HEK293T (cell line): ENCODE data around the gene SELENOP.

Experiments
- CTCF ChIA-PET: fragments of 350-600 bp; formaldehyde crosslinking; extraction: SDS; loops from one replicate; lab custom pipeline; 2021; ENCODE audit warnings: antibody characterized with exemption, inconsistent platforms; lab: Yijun Ruan, JAX
- POLR2A ChIA-PET: fragments of 350-600 bp; formaldehyde crosslinking; extraction: SDS; loops from one replicate; lab custom pipeline; 2020; ENCODE audit warnings: antibody characterized with exemption, inconsistent platforms; lab: Yijun Ruan, JAX
- DNase-seq: peaks from one replicate; pipeline ENCODE4 v3.0.0; 2012; ENCODE audit warnings: mixed read lengths; ENCODE audit errors: extremely low spot score
- ARNT ChIP-seq: fragments of 450-650 bp; IDR thresholded peaks from 2 replicates; pipeline ENCODE4 v1.6.1; 2017; ENCODE audit warnings: mild to moderate bottlenecking
- BHLHE40 ChIP-seq: fragments of 450-650 bp; IDR thresholded peaks from 2 replicates; pipeline ENCODE4 v1.6.1; 2016; ENCODE audit warnings: mild to moderate bottlenecking, moderate library complexity, borderline replicate concordance
- CTBP1 ChIP-seq: fragments of 450-650 bp; IDR thresholded peaks from 2 replicates; pipeline ENCODE4 v1.6.1; 2016; ENCODE audit warnings: borderline replicate concordance
- ELF4 ChIP-seq: fragments of 450-650 bp; IDR thresholded peaks from 2 replicates; pipeline ENCODE4 v1.6.1; 2017; ENCODE audit warnings: antibody characterized with exemption
- FOXA1 ChIP-seq: fragments of 450-650 bp; IDR thresholded peaks from 2 replicates; pipeline ENCODE4 v1.6.1; 2016; ENCODE audit warnings: mild to moderate bottlenecking
- FOXK2 ChIP-seq: fragments of 450-650 bp; IDR thresholded peaks from 2 replicates; pipeline ENCODE4 v1.6.1; 2016; ENCODE audit warnings: mild to moderate bottlenecking
- FOXM1 ChIP-seq: fragments of 450-650 bp; IDR thresholded peaks from 2 replicates; pipeline ENCODE4 v1.6.1; 2017; ENCODE audit warnings: mild to moderate bottlenecking, borderline replicate concordance
- HDGF ChIP-seq: fragments of 450-650 bp; IDR thresholded peaks from 2 replicates; pipeline ENCODE4 v1.6.1; 2017; ENCODE audit warnings: antibody characterized with exemption, borderline replicate concordance
- L3MBTL2 ChIP-seq: fragments of 450-650 bp; conservative IDR thresholded peaks from 2 replicates; pipeline ENCODE4 v1.6.1; 2016; ENCODE audit warnings: mild to moderate bottlenecking
- LEF1 ChIP-seq: fragments of 450-650 bp; IDR thresholded peaks from 2 replicates; pipeline ENCODE4 v1.6.1; 2017; ENCODE audit warnings: mild to moderate bottlenecking, borderline replicate concordance
- NFRKB ChIP-seq: fragments of 450-650 bp; IDR thresholded peaks from 2 replicates; pipeline ENCODE4 v1.6.1; 2016; ENCODE audit warnings: mild to moderate bottlenecking, moderate library complexity
- PKNOX1 ChIP-seq: fragments of 450-650 bp; IDR thresholded peaks from 2 replicates; pipeline ENCODE4 v1.6.1; 2016
- SP1 ChIP-seq: fragments of 450-650 bp; IDR thresholded peaks from 2 replicates; pipeline ENCODE4 v1.6.1; 2017
- SUZ12 ChIP-seq: fragments of 450-650 bp; IDR thresholded peaks from 2 replicates; pipeline ENCODE4 v1.6.1; 2016; ENCODE audit warnings: mild to moderate bottlenecking
- TARDBP ChIP-seq: fragments of 450-650 bp; IDR thresholded peaks from 2 replicates; pipeline ENCODE4 v1.6.1; 2016
- ZNF384 ChIP-seq: fragments of 450-650 bp; IDR thresholded peaks from 2 replicates; pipeline ENCODE4 v1.6.1; 2016

The SELENOP gene

GRCh38 chr5:42806701-42807262, 4.9 kb downstream of the SELENOP start:
- TF ChIP-seq CTBP1, result no peak
- no peak for TF ChIP-seq SUZ12
- no peak for TF ChIP-seq NFRKB
- TF ChIP-seq ZNF384, result no peak
- TF ChIP-seq ELF4, result no peak
- POLR2A ChIA-PET, result no interaction called here
- CTCF ChIA-PET, result no interaction called here
- DNase-seq, result no peak

GRCh38 chr5:42806004-42806700, 5.5 kb downstream of the SELENOP start:
- POLR2A ChIA-PET, result no interaction called here
- DNase-seq, result no peak
- CTCF ChIA-PET, result no interaction called here
- TF ChIP-seq SUZ12 (no peak), LEF1 (no peak), TARDBP (no peak), CTBP1 (no peak), FOXK2 (no peak), FOXA1 (no peak), HDGF (no peak), PKNOX1 (no peak), FOXM1 (no peak), ELF4 (no peak), BHLHE40 (no peak), NFRKB (no peak), ZNF384 (no peak), SP1 (no peak), ARNT (no peak), L3MBTL2 (no peak)

- TF ChIP-seq TARDBP, result no peak
- TF ChIP-seq PKNOX1, result no peak
- ChIA-PET CTCF (no interaction called here), POLR2A (no interaction called here)
- no peak for DNase-seq
Measured at GRCh38 chr5:42804717-42805339, 6.9 kb downstream of the SELENOP start.

- TF ChIP-seq TARDBP (no peak), PKNOX1 (no peak), CTBP1 (no peak), FOXM1 (no peak), LEF1 (no peak), SP1 (no peak), SUZ12 (no peak), HDGF (no peak), BHLHE40 (no peak), L3MBTL2 (no peak)
- no peak for DNase-seq
- ChIA-PET POLR2A (no interaction called here), CTCF (no interaction called here)
Measured at GRCh38 chr5:42801516-42802166, 10.1 kb downstream of the SELENOP start.

GRCh38 chr5:42800748-42801330, 10.9 kb downstream of the SELENOP start:
- DNase-seq, result no peak
- TF ChIP-seq LEF1 (no peak), HDGF (no peak), ARNT (no peak), PKNOX1 (no peak), FOXA1 (no peak), SUZ12 (no peak), L3MBTL2 (no peak), ZNF384 (no peak), FOXK2 (no peak), SP1 (no peak), ELF4 (no peak), NFRKB (no peak), CTBP1 (no peak), FOXM1 (no peak), TARDBP (no peak), BHLHE40 (no peak)
- ChIA-PET CTCF (no interaction called here), POLR2A (no interaction called here)
